ENCODE results near the gene ASB8. TPM values are rescaled to one million over a fixed set of nuclear protein-coding genes. Genes with fewer than 3 reads are reported as not detected.
A peak's percentile ranks its signal among the peaks of the same experiment; 100 is the strongest.

The ASB8 gene
- total and polyA plus RNA-seq, 2 experiments from 2014 or later: 23.3 to 27.3 TPM

DNA sequence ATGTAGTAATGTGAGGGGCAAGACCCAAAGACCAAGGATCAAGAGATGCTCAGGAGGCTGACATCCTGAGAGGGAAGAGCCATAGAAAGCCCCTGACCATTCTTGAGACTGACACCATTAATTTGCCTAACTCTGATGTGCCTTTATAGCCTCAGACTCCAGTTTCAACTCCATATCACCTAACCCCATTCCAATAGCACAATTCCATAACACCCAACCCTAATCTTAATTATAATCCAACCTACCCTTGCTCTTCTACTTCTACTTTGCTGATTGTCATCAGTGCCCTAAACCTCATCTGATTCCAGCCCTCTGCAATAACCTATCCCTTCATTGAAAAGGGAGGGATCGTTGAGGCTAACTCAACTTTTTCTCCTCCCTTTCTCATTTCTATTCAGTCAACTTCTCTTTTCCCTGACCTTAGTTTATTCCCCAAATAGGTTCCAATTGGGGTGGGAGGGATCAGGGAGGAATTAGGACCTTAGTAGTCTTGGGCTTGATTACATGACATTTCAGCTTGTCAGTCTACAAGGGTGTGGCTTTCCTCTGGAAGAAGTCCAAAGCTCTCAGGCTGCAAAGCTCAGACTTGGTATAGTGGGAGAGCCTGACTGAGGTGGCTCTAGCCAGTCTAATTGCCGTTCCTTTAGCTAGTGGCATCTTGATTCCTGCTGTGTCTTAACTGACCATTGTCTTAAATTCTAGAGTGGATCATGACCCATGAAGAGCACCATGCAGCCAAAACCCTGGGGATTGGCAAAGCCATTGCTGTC lies 35.1 kb downstream of the ASB8 start:
- peaks cover 26% of the 10 kb centered on the region for H3K79me2 ChIP-seq (ENCODE audit: insufficient read depth)
- no peaks in the 10 kb centered on the region for H3K9me2 ChIP-seq (ENCODE audit: insufficient read depth)
- TF ChIP-seq EZH2 (IDR thresholded peaks at IDR 0.05; ENCODE audit: insufficient read depth, poor library complexity, severe bottlenecking): no peak
- TF ChIP-seq EZH2phosphoT487 (IDR thresholded peaks at IDR 0.05; ENCODE audit: insufficient read depth, low read depth): no peak
- H3K4me1 ChIP-seq (ENCODE audit: insufficient read depth): peaks cover 5% of the 10 kb centered on the region; the same call in 1 of the 2 replicates
- no peak for DNase-seq
- no peaks in the 10 kb centered on the region for H3K27me3 ChIP-seq (replicated peaks; ENCODE audit: insufficient read depth)
- no peaks in the 10 kb centered on the region for H4K20me1 ChIP-seq (ENCODE audit: insufficient read depth)
- no peaks in the 10 kb centered on the region; the same call in 1 of the 2 replicates for H3K36me3 ChIP-seq (ENCODE audit: low read depth)
- H3K9me3 ChIP-seq (ENCODE audit: low read depth): no peaks in the 10 kb centered on the region
- in situ Hi-C loops (cut with MboI): no loop called here
- no peaks in the 10 kb centered on the region for H3F3A ChIP-seq (ENCODE audit: insufficient read depth)
- no peak overlapping the region for H3K4me3 ChIP-seq
- H2AFZ ChIP-seq: no peak overlapping the region
- no peak overlapping the region for H3K4me2 ChIP-seq (ENCODE audit: unreplicated experiment)
- 92 to 99% methylated on average over 2 of the region's 2 CpGs for WGBS, 2 experiments (ENCODE audit: low coverage in 1 of 2, low lambda C conversion rate in 2 of 2, missing lambda C conversion rate in 2 of 2)
- no peak overlapping the region for H3K9ac ChIP-seq
- H3K27ac ChIP-seq: no peak overlapping the region

DNA sequence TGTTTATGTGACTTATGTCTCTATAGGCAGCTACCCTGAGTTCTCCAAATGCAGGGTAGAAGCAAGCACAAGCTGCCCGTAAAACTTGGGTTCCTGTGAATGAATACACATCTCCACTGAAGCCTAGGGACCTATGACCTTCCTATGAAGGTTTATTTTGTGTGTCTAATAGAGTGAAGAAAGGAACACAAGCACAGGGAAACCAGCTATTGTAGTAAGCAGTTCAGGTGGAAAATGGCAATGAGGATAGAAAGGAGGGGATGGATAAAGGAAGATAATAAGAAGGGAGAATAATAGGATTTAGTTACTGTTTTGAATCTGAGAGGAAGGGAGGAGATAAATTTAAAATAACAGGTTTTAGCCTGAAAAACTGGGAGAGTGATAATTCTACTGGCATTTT lies 35.8 kb downstream of the ASB8 start:
- H2AFZ ChIP-seq: no peak overlapping the region
- no peaks in the 10 kb centered on the region for H3K27me3 ChIP-seq (replicated peaks; ENCODE audit: insufficient read depth)
- H3K9me2 ChIP-seq (ENCODE audit: insufficient read depth): no peaks in the 10 kb centered on the region
- H3K4me2 ChIP-seq (ENCODE audit: unreplicated experiment): no peak overlapping the region
- H3K79me2 ChIP-seq (ENCODE audit: insufficient read depth): peaks cover 26% of the 10 kb centered on the region
- H3K9ac ChIP-seq: no peak overlapping the region
- H3F3A ChIP-seq (ENCODE audit: insufficient read depth): no peaks in the 10 kb centered on the region
- no peaks in the 10 kb centered on the region; the same call in 1 of the 2 replicates for H3K36me3 ChIP-seq (ENCODE audit: low read depth)
- H3K4me1 ChIP-seq (ENCODE audit: insufficient read depth): peaks cover 5% of the 10 kb centered on the region; the same call in 1 of the 2 replicates
- no peak for DNase-seq
- no peak overlapping the region for H3K27ac ChIP-seq
- no peak overlapping the region for H3K4me3 ChIP-seq
- in situ Hi-C loops (cut with MboI): no loop called here
- H4K20me1 ChIP-seq (ENCODE audit: insufficient read depth): no peaks in the 10 kb centered on the region
- H3K9me3 ChIP-seq (ENCODE audit: low read depth): no peaks in the 10 kb centered on the region
- no peak for TF ChIP-seq EZH2 (IDR thresholded peaks at IDR 0.05; ENCODE audit: insufficient read depth, poor library complexity, severe bottlenecking)
- TF ChIP-seq EZH2phosphoT487 (IDR thresholded peaks at IDR 0.05; ENCODE audit: insufficient read depth, low read depth): no peak
- WGBS, 2 experiments (ENCODE audit: low coverage in 1 of 2, low lambda C conversion rate in 2 of 2, missing lambda C conversion rate in 2 of 2): 100% methylated on average over 1 of the region's 1 CpG

DNA sequence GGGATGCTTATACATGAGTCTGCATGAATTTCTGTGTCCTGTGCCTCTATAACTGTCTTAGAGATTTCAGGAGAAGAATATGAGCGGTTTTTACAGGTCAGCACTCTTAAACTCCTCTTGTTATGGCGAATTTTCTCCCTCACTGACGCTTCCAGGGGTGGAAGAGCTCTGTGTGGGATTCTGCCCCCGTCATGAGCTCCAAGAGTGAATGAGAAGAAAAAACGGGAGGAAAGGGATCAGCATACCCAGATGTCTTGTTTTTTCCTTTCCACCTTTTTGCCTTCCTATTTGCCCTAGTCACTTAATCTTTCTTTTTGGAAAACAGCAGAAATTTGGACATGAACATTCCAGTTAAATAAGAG lies 37.5 kb downstream of the ASB8 start:
- no peak for DNase-seq
- Histone ChIP-seq H4K20me1 (ENCODE audit: insufficient read depth) (no peaks in the 10 kb centered on the region), H2AFZ (peak overlapping the region; percentile 85), H3F3A (ENCODE audit: insufficient read depth) (no peaks in the 10 kb centered on the region), H3K4me1 (ENCODE audit: insufficient read depth) (peaks cover 5% of the 10 kb centered on the region; the same call in 1 of the 2 replicates), H3K27me3 (replicated peaks; ENCODE audit: insufficient read depth) (no peaks in the 10 kb centered on the region), H3K9ac (peak overlapping the region; percentile 81), H3K9me2 (ENCODE audit: insufficient read depth) (no peaks in the 10 kb centered on the region), H3K9me3 (ENCODE audit: low read depth) (no peaks in the 10 kb centered on the region), H3K4me3 (peak overlapping the region; percentile 91), H3K79me2 (ENCODE audit: insufficient read depth) (peaks cover 26% of the 10 kb centered on the region), H3K4me2 (ENCODE audit: unreplicated experiment) (peak overlapping the region; percentile 76), H3K36me3 (ENCODE audit: low read depth) (no peaks in the 10 kb centered on the region), H3K27ac (peak overlapping the region; percentile 38)
- in situ Hi-C loops (cut with MboI): no loop called here
- 2 to 3% methylated on average over 5 of the region's 5 CpGs for WGBS, 2 experiments (ENCODE audit: low coverage in 1 of 2, low lambda C conversion rate in 2 of 2, missing lambda C conversion rate in 2 of 2)
- TF ChIP-seq EZH2 (IDR thresholded peaks at IDR 0.05; ENCODE audit: insufficient read depth, poor library complexity, severe bottlenecking) (no peak), EZH2phosphoT487 (IDR thresholded peaks at IDR 0.05; ENCODE audit: insufficient read depth, low read depth) (no peak)

DNA sequence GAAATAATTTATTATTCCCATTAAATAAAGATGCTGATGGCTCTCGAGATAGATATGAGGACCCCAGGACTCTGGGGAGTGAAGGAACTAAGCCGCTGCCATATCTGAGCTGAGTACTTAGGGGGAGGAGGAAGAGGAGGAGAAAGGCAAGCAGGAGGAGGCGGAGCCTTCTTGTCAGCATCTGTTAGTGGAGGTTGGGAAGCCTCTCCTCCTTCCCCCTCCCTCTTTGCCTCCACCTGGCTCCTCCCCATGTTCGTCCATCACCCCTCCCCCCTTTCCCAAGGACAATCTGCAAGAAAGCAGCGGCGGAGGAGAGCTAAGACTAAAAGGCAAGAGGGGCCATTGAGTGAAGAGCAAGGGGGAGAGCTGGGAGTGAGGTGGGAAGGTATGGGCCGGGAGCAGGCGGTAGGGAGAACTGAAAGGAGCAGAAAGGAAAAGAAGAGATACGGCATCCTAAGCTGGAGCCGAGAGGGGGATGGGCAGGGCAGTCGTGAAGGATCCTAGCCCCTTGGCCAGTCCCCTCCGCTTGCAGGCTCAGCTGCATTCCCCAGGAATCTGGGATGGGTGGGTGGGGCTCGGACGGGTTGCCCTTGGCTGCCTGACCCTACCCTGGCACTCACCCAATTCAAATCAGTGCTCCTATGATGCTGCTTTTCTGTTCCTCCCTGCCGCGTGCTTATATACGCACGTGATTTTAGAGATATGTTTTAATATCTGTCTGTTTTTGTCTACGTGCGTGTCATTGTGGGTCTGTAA lies 38.1 kb downstream of the ASB8 start, which contains the start of gene PFKM:
Gene PFKM (plus strand): TSS at position 287 of the 756 bp plus-strand sequence. CDS start 3,411 bp downstream, outside the sequence.
- Histone ChIP-seq H3K9me3 (ENCODE audit: low read depth) (no peaks in the 10 kb centered on the region), H3K79me2 (ENCODE audit: insufficient read depth) (peaks cover 26% of the 10 kb centered on the region), H3K9ac (peak within 1 kb of the TSS; percentile 81), H3K4me2 (ENCODE audit: unreplicated experiment) (peak within 1 kb of the TSS; percentile 76), H4K20me1 (ENCODE audit: insufficient read depth) (no peaks in the 10 kb centered on the region), H3K4me3 (peak within 1 kb of the TSS; percentile 91), H3K27ac (peak within 1 kb of the TSS; percentile 38), H3K27me3 (replicated peaks; ENCODE audit: insufficient read depth) (no peaks in the 10 kb centered on the region), H3K4me1 (ENCODE audit: insufficient read depth) (peaks cover 5% of the 10 kb centered on the region; the same call in 1 of the 2 replicates), H2AFZ (peak within 1 kb of the TSS; percentile 85), H3K9me2 (ENCODE audit: insufficient read depth) (no peaks in the 10 kb centered on the region), H3F3A (ENCODE audit: insufficient read depth) (no peaks in the 10 kb centered on the region), H3K36me3 (ENCODE audit: low read depth) (no peaks in the 10 kb centered on the region)
- TF ChIP-seq EZH2phosphoT487 (IDR thresholded peaks at IDR 0.05; ENCODE audit: insufficient read depth, low read depth) (no peak), EZH2 (IDR thresholded peaks at IDR 0.05; ENCODE audit: insufficient read depth, poor library complexity, severe bottlenecking) (no peak)
- in situ Hi-C loops (cut with MboI): no loop called here
- WGBS, 2 experiments (ENCODE audit: low coverage in 1 of 2, low lambda C conversion rate in 2 of 2, missing lambda C conversion rate in 2 of 2): 1 to 2% methylated on average over 20 of the region's 20 CpGs
- DNase-seq: peak; percentile 94
